Activated CD4-positive, alpha-beta T cell treated with anti-CD3 and anti-CD28 coated beads for 24 hours (primary cell): Measurements from ENCODE around the gene OSTM1.
"Not testable (repeated sequence)": the region's sequence is repeated elsewhere in the genome, so short reads cannot be mapped to it uniquely, and the experiment has no call there.

Source experiments
- DNase-seq, 2 donors: peaks; one replicate each; pipeline ENCODE4 v3.0.0-alpha.2; 2020; ENCODE audit warnings: low read depth in 2 of 2

The OSTM1 gene

GRCh38 chr6:108020472-108021116 lies 53.9 kb downstream of the OSTM1 start:
- DNase-seq, result no peak

- not testable (repeated sequence) for DNase-seq
Observed at GRCh38 chr6:108016283-108016682, 58.3 kb downstream of the OSTM1 start.

DNA sequence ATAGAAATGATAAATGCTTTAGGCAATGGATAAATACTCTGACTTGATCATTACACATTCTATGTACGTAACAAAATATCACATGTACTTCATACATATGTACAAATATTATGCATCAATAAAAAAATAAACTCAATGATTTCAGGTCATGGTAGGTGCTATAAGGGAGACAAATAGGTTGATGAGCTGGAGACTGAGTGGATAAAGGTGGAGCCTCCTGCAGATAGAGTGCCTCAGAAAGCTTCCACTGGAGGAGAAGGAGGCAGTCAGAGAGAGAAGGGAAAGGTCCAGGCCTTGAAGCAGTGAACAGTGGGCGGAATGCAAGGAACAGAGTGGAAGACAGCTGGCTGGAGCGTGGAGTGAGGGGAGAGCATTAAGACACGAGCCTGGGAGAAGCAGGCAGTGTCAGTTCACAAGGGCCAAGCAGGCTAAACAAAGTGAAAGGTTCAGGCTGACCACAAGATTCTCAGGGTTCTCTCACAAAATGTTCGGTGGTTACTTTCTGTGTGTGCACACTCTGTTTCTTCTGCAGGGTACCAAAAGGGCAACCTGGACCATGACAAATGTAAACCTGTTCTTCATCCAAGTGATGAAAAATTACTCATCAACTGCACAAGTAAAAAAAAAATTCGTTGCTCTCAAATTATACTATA lies 60.6 kb downstream of the OSTM1 start:
- no peak for DNase-seq

DNA sequence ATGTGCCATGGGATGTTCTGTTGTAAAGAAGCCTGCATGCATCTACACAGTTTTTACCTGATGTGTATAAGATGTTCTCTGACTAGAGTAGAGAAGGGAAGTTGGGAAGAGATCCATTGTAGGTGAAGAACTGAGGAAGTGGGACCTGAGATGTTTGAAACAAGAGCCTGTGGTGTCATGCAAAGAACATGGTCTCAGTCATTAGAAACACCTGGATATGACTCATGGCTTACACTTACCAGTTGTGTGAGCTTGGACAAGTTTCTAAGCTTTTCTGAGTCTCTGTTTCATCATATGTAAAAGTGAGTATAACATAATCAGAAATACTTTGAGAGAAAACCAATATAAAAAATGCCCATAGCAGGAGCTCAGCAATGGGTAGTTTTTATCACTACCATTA lies 64.6 kb downstream of the OSTM1 start:
- no peak for DNase-seq

DNA sequence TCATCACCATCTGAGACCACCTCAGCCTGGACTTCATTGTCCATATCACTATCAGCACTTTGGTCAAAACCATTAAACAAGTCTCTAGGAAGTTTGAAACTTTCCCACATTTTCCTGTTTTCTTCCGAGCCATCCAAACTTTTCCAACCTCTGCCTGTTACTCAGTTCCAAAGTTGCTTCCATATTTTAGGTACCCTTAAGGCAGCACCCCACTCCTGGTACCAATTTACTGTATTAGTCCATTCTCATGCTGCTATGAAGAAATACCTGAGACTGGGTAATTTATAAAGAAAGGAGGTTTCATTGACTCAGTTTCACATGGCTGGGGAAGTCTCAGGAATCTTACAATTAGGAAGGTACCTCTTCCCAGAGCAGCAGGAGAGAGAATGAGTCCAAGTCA lies 65.3 kb downstream of the OSTM1 start:
- DNase-seq, result not testable (repeated sequence)

DNA sequence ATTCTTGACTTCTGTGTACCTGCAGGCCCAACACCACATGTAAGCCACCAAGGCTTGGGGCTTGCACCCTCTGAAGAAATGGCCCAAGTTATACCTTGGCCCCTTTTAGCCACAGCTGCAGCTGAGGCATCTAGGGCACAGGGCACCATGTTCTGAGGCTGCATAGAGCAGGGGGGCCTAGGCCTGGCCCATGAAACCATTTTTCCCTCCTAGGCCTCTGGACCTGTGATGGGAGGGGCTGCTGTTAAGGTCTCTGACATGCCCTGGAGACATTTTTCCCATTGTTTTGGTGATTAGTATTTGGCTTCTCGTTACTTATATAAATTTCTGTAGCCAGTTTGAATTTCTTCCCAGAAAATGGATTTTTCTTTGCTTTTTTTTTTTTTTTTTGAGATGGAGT lies 66.2 kb downstream of the OSTM1 start:
- no peak for DNase-seq

GRCh38 chr6:108005961-108006360 lies 68.6 kb downstream of the OSTM1 start:
- no peak for DNase-seq

GRCh38 chr6:108004861-108005260 lies 69.7 kb downstream of the OSTM1 start:
- DNase-seq, result no peak

DNA sequence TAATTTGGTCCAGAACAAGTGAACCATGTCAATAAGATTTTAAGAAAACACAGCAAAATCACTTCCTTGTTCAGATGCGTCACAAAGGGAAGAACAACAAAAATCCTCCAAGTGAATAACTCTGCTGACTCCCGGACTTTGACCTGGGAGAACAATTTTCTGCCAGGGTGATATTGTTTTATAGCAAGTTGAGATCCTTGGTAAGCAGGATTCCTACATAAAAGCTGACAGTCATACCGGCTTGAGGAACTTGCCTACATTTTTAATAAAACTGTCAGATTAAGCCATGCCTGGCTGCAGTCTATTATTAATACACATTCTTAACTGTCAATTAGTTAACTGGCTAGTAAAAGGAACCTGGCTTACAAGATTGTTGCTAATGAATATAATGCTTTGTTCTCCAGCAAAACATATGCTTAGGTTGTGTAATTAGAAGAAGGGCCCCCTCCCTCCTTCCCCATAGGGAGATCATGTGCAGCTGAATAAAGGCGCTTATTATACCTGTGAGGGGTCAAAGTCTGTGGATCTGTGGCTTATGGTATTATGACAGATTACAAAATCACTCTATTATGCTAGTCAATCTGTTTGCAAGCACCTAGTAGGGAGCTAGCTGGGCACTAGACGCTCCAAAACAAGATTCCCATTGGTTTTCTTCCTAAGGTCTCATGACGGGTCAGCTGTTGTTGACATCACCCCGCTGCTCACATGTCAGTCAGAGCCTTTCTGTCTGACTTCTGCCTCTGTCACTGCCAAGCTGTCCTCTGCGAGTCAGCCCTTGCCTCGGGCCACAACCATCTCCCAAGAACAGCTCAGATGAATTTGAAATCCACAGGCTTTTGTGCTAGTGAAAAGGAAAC lies 71.9 kb downstream of the OSTM1 start:
- no peak for DNase-seq

GRCh38 chr6:108001696-108002231 lies 72.8 kb downstream of the OSTM1 start:
- DNase-seq, result no peak

DNA sequence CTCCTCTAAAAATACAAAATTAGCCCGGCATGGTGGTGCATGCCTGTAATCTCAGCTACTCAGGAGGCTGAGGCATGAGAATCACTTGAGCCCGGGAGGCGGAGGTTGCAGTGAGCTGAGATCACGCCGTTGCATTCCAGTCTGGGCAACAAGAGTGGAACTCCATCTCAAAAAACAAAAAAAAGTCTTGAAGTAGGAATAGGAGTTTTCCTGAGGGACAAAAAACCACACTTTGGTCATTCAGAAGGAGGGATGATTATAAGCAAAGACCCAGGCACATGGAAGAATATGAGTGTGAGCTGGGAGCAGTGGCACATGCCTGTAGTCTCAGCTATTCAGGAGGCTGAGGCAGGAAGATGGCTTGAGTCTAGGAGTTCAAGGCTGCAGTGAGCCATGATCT lies 74.3 kb downstream of the OSTM1 start:
- not testable (repeated sequence) for DNase-seq

- DNase-seq, result no peak
Observed at GRCh38 chr6:107999341-107999740, 75.2 kb downstream of the OSTM1 start.

GRCh38 chr6:107991772-107992550 lies 82.6 kb downstream of the OSTM1 start:
- no peak for DNase-seq
